ENCODE data around the gene ZFP36L1.

Gene ZFP36L1, protein sequence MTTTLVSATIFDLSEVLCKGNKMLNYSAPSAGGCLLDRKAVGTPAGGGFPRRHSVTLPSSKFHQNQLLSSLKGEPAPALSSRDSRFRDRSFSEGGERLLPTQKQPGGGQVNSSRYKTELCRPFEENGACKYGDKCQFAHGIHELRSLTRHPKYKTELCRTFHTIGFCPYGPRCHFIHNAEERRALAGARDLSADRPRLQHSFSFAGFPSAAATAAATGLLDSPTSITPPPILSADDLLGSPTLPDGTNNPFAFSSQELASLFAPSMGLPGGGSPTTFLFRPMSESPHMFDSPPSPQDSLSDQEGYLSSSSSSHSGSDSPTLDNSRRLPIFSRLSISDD

DNA sequence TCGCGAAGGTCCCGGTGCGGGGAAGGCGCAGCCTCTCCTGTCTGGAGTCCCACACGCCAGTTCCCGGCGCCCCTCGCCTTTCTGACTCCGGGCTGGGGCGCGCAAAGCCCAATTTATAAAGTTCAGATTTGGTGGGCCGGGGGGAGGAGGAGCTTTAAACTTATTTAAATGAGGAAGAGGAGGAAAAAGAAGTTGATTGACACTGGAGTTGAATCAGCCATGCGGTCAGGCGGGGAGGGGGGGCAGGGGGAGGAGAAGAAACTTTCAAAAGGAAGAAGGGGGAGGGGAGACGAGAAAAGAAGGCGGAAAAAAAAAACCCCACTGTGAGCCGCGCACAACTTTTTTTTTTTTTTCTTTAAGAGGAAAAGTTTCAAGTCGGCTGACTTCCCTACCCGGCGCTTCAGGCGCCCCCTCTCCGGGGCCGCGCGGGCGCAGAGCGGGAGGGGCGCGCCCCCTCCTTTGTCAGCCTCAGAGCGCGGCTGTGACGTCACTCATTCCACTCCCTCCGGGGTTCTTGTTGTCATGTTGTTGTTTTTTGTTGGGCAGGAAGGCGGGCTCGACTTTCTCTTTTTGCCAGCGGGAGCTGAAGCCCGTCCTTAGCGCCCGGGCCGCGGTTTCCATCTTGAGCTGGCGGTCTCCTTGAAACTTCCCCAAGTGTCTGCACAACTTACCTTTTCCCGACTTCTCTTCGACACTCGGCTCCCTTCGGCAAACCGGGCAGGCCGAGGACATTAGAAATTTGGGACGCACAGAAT is at the start of gene ZFP36L1:
Gene ZFP36L1 (minus strand): TSS at position 89 of the 755 bp plus-strand sequence. CDS start 129 bp downstream, outside the sequence.
- peak; percentile 66 for DNase-seq

- DNase-seq: peak; percentile 93
These were observed 49.4 kb upstream of the ZFP36L1 start for GRCh38 chr14:68842298-68842697.

DNA sequence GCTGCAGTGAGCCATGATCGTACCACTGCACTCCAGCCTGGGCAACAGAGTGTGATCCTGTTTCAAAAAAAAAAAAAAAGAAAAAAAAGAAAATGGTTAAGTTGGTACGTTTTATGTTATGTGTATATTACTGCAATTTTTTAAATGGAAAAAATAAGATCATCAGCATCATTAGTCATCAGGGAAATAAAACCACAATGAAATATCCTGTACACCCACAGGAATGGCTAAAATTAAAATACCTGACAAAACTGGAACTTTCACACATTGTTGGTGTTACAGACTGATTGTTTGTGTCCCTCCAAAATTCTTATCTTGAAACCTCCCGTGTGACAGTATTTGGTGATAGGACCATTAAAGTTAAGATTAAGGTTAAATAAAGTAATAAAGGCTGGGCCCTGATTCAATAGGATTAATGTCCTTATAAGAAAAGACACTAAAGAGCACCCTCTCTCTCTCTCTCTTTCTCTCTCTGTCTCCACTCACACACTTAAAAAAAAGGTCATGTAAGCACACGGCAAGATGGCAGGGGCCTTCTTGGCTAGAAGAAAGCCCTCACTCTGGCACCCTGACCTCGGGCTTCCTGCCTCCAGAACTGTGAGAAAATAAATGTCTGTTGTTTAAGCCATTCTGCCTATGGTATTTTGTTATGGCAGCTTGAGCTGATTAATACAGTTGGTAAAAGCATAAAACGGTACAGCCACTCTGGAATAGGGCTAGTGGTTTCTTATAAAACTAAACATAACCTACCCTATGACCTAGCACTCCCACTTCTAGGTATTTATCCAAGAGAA is 48.3 kb upstream of the ZFP36L1 start:
- no peak for DNase-seq

DNA sequence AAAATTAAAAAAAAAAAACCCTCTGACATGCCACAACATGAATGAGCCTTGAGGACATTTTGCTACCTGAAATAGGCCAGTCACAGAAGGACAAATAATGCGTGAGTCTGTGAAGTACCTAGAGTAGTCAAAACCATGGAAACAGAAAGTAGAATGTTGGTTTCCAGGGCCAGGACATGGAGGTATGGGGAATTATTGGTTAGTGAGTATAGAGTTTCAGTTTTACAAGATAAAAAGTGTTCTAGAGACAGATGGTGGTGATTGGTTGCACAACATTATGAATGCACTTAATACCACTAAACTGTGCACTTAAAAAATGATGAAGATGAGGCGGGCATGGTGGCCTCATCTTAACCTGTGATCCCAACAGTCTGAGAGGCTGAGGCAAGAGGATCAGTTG is 47.6 kb upstream of the ZFP36L1 start:
- no peak for DNase-seq

GRCh38 chr14:68836082-68836481 is 43.2 kb upstream of the ZFP36L1 start:
- no peak for DNase-seq

- no peak for DNase-seq
These were observed 41.9 kb upstream of the ZFP36L1 start for GRCh38 chr14:68834816-68835215.

DNA sequence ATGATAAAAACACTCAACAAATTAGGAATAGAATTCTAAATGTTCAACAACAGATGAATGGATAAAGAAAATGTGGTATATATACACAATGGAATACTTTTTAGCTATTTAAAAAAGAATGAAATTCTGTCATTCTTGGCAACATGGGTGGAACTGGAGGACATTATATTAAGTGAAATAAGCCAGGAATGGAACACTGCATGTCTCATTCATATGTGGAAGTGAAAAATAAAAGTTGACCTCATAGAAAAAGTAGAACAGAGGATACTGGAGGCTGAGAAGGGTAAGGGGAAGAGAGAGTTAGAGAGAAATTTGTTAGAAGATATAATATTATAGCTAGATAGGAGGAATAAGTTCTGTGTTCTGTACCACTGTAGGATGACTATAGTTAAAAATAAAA is 35.8 kb upstream of the ZFP36L1 start:
- DNase-seq: no peak

DNA sequence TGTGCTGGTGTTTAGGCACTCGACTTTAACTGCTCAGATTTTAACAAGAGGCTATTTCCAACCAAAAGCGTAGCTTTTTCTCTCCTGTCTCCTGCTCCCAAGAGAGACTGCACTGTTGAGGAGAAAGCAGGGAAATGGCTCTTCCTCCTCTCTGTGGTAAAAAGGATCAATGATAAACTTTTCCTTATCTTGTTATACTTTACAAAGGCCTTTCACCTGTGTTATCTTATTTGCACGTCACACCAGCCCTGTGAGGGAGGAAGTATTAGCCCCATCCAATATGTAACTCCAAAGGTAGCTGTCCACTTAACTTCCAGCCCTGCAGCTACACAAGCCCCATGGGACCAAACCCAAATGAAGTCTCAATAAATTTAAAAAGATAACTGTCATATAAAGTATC is 32.9 kb upstream of the ZFP36L1 start:
- no peak for DNase-seq

DNA sequence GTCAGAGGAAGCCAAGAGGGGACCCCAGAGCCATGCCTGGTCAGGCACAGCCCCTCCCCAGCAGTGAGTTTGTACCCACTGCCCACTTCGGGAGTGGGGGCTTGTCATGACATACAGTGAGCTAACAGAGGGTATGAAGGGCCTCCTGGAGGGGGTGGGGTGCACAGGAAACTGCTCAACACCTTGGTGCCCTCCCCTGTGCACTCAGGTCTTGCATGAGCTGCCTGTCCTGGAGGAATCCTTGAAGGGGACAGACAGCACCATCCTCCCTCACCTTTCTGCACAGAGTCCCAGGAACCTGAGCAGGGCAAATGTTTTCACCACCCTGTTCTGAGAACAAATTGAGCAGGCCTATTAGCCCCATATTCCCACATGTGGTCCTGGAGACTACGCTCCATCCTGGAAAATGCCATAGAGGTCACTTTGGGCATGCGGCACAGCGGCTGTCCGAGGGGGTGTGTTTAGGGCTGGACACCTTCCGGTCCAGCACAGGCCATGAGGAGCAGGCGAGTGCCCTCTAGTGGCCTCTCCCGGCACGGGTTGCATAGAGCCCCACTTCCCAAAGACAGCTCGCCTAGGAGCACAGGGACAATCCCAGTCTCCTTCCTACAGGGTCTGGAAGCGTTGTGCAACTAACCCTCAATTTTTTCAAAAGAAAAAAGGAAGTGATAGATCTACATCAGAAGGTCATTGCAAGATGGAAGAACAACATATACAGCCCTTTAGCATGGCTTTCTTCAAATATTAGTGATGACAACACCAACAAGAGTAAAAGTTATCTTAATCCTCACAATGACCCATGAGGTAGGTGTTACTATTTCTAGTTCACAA is 31.9 kb upstream of the ZFP36L1 start:
- no peak for DNase-seq

DNA sequence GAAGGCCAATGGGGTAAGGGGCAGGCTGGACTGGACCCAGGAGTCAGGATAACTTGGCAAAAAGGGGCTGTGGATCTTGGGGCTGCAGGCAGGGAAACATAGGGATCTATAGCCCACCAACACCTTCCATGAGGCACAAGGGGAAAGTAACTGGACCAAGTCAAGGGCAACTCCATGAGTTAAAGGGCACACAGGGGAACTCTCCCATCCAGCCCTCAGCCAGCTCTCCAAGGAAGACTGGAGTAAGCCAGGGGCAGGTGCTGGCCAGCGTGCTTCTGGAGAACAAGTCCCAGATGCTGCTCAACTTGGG is 31.3 kb upstream of the ZFP36L1 start:
- DNase-seq: no peak

- no peak for DNase-seq
These were observed 30.8 kb upstream of the ZFP36L1 start for GRCh38 chr14:68823434-68824206.

DNA sequence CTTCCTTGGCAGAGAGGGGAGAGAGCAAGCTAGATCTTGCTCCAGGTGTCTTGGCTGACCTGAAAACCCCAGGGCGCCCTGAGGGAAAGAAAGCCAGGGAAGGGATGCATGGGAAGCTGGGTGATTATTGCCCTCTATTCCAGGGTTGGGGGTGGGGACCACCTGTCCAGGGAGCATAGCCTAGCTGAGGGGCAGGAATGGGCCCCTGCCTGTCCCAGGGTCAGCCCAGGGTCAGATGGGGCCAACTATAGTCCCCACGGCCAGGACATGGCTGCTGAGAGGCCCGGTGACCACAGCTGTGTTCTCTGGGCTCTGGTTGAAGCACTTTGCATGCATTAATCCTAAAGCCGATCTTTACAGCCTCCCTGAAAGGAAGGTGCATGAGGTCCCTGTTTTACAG is 30.1 kb upstream of the ZFP36L1 start:
- DNase-seq: no peak

DNA sequence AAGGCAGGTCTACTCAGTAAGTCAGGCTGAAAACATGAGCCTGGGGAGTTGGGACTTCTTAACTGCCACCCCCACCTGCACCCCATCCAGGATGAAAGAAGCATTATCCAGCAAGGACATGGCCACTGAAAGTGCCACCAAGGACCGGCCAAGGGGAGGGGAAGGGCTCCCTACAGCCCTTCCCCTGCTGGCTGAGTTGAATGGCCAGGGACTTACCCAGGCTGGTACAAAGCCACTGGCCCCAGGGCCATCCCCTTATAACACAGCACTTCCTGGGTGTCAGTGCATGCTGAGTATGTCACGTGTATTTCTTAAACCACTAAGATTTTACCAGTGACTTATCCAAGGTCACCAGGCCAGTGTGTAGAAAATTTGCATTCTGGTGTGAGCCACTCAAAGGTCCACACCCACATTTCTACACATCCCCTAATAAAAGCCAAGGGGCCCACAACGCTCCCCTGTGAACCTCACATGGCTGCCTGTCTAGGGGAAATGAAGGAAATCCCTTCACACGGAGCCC is 29.3 kb upstream of the ZFP36L1 start:
- DNase-seq: no peak

DNA sequence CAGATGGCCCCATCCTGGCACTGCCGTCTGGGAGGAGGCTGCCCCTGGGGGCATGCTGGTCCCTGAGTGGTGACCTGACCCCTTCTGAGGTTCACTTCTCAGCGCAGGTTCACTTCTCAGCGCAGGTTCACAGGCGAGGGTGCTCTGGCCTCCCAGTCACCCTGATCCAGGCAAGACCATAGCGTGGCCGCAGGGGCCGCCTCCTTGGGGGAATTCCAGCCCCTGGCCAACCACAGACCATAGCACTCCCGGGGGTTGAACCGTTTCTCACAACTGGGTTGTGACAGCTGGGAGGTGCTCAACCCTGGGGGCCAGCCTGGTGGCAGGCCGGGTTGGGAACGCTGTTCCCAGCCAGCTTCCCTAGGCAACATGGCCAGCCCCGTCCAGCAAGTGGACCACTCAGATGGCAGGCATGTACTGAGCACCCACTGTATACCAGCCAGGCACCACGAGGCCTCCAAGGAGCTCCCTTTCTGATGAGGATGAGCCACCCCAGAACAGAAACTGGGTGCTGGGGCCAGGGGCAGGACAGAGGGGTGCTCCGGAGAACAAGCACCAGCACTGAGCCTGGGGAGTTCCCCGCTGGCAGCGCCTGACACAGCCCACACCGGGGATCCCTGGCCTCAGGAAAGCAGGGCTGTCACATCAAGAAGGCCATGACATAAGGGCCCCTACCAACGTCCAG is 28.3 kb upstream of the ZFP36L1 start:
- DNase-seq: no peak

DNA sequence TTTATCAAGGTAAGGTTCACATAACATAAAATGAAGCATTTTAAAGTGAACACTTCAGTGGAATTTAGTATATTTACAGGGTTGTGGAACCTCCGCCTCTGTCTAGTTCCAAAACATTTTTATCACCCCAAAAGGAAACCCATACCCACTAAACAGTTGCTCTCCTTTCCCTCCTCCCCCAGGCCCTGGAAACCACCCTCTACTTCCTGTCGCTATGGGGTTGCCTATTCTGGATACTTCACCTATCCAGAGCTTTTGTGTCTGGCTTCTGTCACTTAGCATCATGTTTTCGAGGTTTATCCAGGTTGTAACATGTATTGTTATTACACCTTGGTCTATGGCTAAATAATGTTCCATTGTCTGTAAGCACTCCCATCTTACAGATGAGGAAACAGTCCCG is 27.7 kb upstream of the ZFP36L1 start:
- no peak for DNase-seq

DNA sequence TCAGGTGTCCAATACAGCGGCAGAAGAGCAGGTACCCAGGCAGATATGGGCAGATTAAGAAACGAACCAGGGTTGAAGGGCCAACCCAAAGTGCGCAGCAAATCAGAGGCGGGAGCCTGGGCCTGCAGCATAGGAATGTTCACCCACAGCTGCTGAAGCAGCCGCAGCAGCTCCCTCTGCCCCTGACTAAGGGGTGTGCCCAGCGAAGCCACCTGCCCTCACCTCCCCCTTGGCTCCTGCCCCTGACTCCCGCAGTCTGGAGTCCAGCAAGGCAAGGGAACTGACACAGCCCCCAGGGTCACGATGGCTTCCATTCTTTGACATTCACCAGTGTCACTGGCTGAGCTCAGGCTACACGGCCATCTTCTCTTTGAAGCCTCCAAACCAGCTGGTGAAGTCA is 27.3 kb upstream of the ZFP36L1 start:
- DNase-seq: no peak

DNA sequence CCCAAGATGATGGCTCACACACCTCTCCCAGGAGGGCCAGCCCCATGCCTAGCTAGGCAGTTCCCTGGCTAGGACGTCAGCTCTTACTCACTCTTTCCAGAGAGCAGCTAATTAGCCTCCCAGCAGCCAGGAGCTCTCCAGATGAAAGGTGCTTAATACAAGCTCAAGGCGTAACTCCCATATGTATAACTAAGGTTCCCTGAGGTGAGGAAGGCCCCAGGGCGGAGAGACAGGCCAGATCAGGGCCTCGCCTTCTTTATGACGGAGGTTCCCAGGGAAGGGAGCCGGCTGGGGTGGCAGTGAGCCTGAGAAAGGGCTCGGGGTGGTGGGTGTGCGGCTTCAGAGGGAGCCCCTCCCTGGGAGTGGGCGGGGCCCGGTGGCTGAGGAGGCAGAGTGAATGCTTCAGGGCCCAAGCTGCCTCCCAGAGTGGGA is 26.4 kb upstream of the ZFP36L1 start:
- no peak for DNase-seq

GRCh38 chr14:68817506-68818212 is 24.8 kb upstream of the ZFP36L1 start:
- no peak for DNase-seq

DNA sequence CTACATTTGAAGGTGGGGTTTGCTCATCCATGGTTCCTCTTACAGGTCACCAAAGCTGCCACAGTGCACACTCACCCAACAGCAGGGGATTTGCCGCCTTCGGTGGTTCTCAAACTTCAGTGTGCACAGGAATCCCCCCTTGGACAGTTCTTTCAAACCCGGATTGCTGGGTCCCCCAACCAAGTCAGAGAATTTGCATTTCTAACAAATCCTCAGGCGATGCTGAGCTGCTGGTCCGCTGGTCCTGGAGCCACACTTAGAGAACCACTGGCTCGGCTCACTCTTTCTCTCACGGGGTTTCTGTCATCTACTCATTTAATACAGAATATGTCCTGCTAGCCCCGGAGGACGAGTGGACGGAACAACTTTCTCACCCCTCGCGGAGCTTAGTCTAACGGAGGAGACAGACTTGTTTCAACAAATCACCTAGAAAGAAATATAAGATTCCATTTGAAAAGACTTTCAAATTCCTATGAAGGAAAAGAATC is 24.1 kb upstream of the ZFP36L1 start:
- no peak for DNase-seq
